Neuron (in vitro differentiated cells): Measurements from ENCODE around the gene PAK4.

Experiments used
- H2AFZ ChIP-seq: one replicate; pipeline ENCODE4 v1.6.1; 2013; ENCODE audit warnings: low read depth, mild to moderate bottlenecking, inconsistent platforms, low read length, moderate library complexity
- H3K27me3 ChIP-seq: one replicate; pipeline ENCODE4 v1.6.1; 2013; ENCODE audit warnings: low read length; ENCODE audit not compliant: insufficient read depth
- H3K36me3 ChIP-seq: one replicate; pipeline ENCODE4 v1.6.1; 2013; ENCODE audit warnings: low read length; ENCODE audit not compliant: insufficient read depth
- H3K4me1 ChIP-seq: one replicate; pipeline ENCODE4 v1.6.1; 2013; ENCODE audit warnings: low read length; ENCODE audit not compliant: insufficient read depth
- H3K4me3 ChIP-seq: 2 replicates; pipeline ENCODE4 v1.5.1; 2013; ENCODE audit warnings: mild to moderate bottlenecking, low read length, moderate library complexity
- H3K9me3 ChIP-seq: one replicate; pipeline ENCODE4 v1.6.1; 2013; ENCODE audit warnings: low read length

The PAK4 gene

GRCh38 chr19:39197808-39198207, 72.2 kb downstream of the PAK4 start:
- Histone ChIP-seq H3K9me3 (no peaks in the 10 kb centered on the region), H3K27me3 (peaks cover 40% of the 10 kb centered on the region), H3K36me3 (no peaks in the 10 kb centered on the region), H2AFZ (no peak overlapping the region), H3K4me1 (no peaks in the 10 kb centered on the region), H3K4me3 (no peak overlapping the region)

DNA sequence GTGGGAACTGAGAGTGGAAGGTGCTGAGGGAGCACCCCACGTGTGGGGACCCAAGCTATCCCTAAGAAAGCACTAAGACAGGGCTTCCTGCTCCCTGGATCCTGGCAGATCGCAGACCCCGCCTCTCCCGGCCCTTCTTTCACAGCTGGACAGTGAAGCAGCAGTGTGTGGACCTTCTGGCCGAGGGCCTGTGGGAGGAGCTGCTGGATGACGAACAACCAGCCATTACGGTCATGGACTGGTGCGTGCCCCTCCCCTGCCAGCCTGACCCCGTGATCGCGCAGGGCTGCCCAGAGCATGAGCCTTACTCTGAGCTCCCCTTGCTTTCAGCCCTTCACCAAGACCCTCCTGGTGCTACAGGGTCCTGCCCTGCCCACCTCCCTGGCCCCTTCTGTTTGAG, 73.4 kb downstream of the PAK4 start:
- Histone ChIP-seq H2AFZ (no peak overlapping the region), H3K36me3 (no peaks in the 10 kb centered on the region), H3K9me3 (no peaks in the 10 kb centered on the region), H3K27me3 (peaks cover 40% of the 10 kb centered on the region), H3K4me1 (no peaks in the 10 kb centered on the region), H3K4me3 (no peak overlapping the region)

- H3K9me3 ChIP-seq: no peaks in the 10 kb centered on the region
- H3K36me3 ChIP-seq: no peaks in the 10 kb centered on the region
- no peaks in the 10 kb centered on the region for H3K4me1 ChIP-seq
- H2AFZ ChIP-seq: no peak overlapping the region
- peaks cover 38% of the 10 kb centered on the region for H3K27me3 ChIP-seq
- no peak overlapping the region for H3K4me3 ChIP-seq
Measured at GRCh38 chr19:39200066-39200802, 74.6 kb downstream of the PAK4 start.

DNA sequence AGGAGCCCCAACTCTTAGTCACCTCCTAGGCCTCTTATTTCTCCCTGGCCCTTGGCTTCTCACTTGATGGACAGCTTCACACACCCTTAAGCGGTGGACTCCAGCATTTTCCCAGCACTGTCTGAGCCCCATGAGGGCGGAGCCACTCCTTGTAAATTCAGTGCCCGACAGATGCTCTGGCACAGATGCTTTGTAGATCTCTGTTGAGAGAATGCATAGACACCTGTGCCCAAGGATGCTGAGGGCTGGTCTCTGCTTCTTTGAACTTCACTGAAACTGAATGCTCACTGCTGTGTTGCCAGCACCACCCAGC, 75.2 kb downstream of the PAK4 start:
- no peaks in the 10 kb centered on the region for H3K4me1 ChIP-seq
- no peak overlapping the region for H2AFZ ChIP-seq
- peaks cover 33% of the 10 kb centered on the region for H3K27me3 ChIP-seq
- H3K4me3 ChIP-seq: no peak overlapping the region
- H3K9me3 ChIP-seq: no peaks in the 10 kb centered on the region
- H3K36me3 ChIP-seq: no peaks in the 10 kb centered on the region

DNA sequence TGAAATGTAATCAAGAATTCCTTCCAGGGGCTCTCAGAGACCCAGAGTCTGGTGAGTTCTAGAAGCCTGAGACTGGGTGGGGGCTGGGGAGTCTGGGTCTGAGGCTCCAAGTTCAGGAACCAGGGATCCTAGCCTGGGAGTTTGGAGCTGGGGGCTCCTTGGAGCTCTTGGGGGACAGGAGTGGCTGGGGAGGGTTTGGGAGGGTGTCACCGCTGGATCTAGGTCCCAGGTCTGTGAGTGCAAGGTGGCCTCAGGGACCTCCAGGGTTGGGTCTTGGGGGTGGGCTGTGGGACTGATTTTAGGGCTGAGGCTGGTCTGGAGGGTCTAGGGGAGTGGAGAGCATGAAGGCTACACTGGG, 77.4 kb downstream of the PAK4 start:
- Histone ChIP-seq H3K4me3 (no peak overlapping the region), H3K9me3 (no peaks in the 10 kb centered on the region), H2AFZ (no peak overlapping the region), H3K36me3 (no peaks in the 10 kb centered on the region), H3K27me3 (peaks cover 11% of the 10 kb centered on the region), H3K4me1 (no peaks in the 10 kb centered on the region)

DNA sequence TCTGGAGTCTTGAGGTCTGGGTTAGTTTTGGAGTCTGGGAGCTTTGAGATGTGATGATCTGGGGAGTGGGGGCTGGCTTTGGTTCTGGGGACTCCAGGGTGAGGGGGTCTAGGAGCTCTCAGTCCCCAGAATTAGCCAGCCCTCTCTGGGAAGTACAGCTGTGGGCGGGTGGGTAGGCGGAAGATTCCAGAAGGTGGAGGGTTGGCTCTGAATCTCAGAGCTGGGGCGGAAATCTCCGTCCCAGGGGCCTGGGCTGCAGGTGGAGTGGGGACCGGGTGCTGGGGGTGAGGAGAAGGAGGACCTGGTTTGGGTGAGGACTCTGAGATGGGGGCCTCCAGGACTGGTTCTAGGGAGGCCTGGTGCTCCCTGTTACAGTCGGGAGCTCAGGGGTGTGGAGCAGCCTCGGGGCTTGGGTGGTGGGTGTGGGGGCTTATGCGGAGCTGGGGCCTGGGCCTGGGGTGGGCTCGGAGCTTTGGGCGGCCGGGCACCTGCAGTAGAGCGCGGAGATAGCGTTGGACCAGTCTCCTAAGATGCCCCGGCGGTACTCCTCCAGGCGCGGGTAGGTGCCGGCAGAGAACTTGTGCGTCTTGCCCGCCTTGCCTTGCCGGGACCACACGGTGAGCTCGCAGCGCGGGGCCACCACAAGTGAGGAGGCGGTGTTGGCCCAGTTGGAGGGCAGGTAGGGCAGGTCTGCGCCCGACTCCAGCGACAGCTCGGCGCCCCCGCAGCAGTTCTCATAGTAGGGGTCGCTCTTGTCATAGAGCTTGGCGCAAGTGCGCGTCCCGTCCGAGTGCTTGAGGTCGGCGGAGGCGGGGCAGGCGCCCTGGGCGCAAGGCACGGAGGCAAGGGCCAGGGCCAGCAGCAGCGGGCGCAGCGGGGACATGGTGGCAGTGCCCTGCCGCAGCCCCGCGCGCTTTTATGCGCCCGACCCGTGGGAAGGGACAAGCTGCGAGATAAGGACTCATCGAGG, 78.1 kb downstream of the PAK4 start, which contains the start of gene SYCN:
Gene SYCN, minus strand, starts transcription at position 892 of the 970 bp plus-strand sequence. Its CDS starts 9 bp downstream, at position 883.
- Histone ChIP-seq H3K27me3 (peaks cover 6% of the 10 kb centered on the region), H3K4me1 (no peaks in the 10 kb centered on the region), H3K9me3 (no peaks in the 10 kb centered on the region), H3K4me3 (no peak within 1 kb of the TSS), H3K36me3 (no peaks in the 10 kb centered on the region), H2AFZ (no peak within 1 kb of the TSS)

DNA sequence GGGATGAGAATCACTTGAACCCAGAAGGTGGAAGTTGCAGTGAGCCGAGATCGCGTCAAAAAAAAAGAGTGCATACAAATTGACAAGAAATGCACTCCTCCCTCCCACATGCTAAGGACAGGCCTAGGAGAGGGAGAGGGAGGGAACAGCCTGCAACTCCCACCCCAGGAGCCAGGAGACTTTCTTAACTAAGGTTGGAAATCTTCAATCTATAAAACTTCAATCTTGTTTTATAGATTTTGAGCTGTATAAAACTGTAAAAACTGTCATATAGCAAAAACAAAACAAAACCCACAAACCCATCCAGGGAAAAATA, 79.8 kb downstream of the PAK4 start:
- Histone ChIP-seq H3K4me1 (no peaks in the 10 kb centered on the region), H2AFZ (no peak overlapping the region), H3K36me3 (no peaks in the 10 kb centered on the region), H3K27me3 (no peaks in the 10 kb centered on the region), H3K4me3 (no peak overlapping the region), H3K9me3 (no peaks in the 10 kb centered on the region)

DNA sequence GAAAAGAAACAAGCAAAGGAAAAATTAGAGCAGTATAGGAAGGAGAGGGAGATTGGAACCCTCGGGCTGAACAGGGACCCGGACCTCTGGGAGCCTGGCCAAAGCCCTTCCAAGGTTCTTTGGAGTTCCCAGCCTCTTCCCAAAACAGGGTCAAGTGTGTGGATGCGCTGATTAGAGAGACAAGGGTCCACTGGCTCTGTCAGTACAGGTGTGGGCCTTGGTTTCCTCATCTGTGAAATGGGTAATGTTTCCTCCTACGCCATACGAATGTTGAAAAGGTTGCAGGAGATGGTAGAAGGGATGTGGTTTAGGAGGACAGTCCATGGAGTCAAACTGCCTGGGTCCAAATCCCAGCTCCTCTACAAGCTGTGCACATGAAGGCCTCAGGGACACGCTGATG, 80.5 kb downstream of the PAK4 start:
- H3K9me3 ChIP-seq: no peaks in the 10 kb centered on the region
- no peaks in the 10 kb centered on the region for H3K27me3 ChIP-seq
- no peaks in the 10 kb centered on the region for H3K36me3 ChIP-seq

GRCh38 chr19:39207293-39207836, 81.8 kb downstream of the PAK4 start:
- no peak overlapping the region for H3K4me3 ChIP-seq
- no peaks in the 10 kb centered on the region for H3K4me1 ChIP-seq
- no peaks in the 10 kb centered on the region for H3K36me3 ChIP-seq
- no peaks in the 10 kb centered on the region for H3K27me3 ChIP-seq
- H2AFZ ChIP-seq: no peak overlapping the region
- H3K9me3 ChIP-seq: no peaks in the 10 kb centered on the region

More for the DNA sequence above, 80.5 kb downstream of the PAK4 start:
- no peak overlapping the region for H3K4me3 ChIP-seq
- no peak overlapping the region for H2AFZ ChIP-seq
- no peaks in the 10 kb centered on the region for H3K4me1 ChIP-seq

GRCh38 chr19:39208175-39208795, 82.7 kb downstream of the PAK4 start:
- no peak overlapping the region for H3K4me3 ChIP-seq

GRCh38 chr19:39209196-39209595, 83.6 kb downstream of the PAK4 start:
- no peaks in the 10 kb centered on the region for H3K4me1 ChIP-seq
- no peaks in the 10 kb centered on the region for H3K27me3 ChIP-seq
- H3K4me3 ChIP-seq: no peak overlapping the region
- H3K36me3 ChIP-seq: no peaks in the 10 kb centered on the region
- H2AFZ ChIP-seq: no peak overlapping the region
- H3K9me3 ChIP-seq: no peaks in the 10 kb centered on the region

More at GRCh38 chr19:39208175-39208795, 82.7 kb downstream of the PAK4 start:
- Histone ChIP-seq H2AFZ (no peak overlapping the region), H3K4me1 (no peaks in the 10 kb centered on the region), H3K36me3 (no peaks in the 10 kb centered on the region), H3K9me3 (no peaks in the 10 kb centered on the region), H3K27me3 (no peaks in the 10 kb centered on the region)

DNA sequence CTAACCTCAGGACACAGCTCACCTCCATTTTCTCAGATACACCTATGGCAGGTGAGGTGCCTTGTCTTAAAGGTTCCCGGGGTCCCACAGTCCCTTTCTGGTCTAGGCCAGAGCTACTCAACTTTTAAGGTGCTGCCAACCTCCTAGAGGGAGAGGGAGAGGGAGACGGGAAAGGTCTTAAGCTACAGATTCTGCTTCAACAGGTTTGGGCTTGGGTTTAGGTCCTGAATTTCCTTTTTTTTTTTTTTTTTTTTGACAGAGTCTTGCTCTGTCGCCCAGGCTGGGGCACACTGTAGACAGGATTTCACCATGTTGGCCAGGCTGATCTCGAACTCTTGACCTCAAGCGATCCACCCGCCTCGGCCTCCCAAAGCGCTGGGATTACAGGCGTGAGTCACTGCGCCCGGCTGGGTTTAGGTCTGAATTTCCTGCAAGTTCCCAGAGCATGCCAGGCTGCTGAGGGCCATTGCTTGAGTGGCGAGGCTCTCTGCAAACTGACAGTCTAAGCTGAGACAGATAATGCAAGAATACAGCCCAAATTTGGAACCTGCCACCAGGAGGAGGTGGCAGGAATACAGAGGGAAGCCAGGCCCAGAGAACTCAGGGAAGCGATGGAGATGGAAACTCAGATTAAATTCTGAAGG, 86.3 kb downstream of the PAK4 start:
- no peaks in the 10 kb centered on the region for H3K36me3 ChIP-seq
- H3K9me3 ChIP-seq: no peaks in the 10 kb centered on the region
- no peak overlapping the region for H2AFZ ChIP-seq
- H3K4me3 ChIP-seq: no peak overlapping the region
- H3K27me3 ChIP-seq: no peaks in the 10 kb centered on the region
- no peaks in the 10 kb centered on the region for H3K4me1 ChIP-seq

GRCh38 chr19:39212375-39212742, 86.8 kb downstream of the PAK4 start:
- no peaks in the 10 kb centered on the region for H3K36me3 ChIP-seq
- H3K9me3 ChIP-seq: no peaks in the 10 kb centered on the region

More at GRCh38 chr19:39212375-39212742, 86.8 kb downstream of the PAK4 start:
- Histone ChIP-seq H3K4me3 (no peak overlapping the region), H3K4me1 (no peaks in the 10 kb centered on the region), H3K27me3 (no peaks in the 10 kb centered on the region), H2AFZ (no peak overlapping the region)
